HepG2 (cell line): ENCODE results near the gene BCL7A.

ENCODE experiments used
- ATF2 ChIP-seq: sonication (generic); formaldehyde crosslinking; IDR thresholded peaks from 2 replicates; pipeline ENCODE4 v1.4.0; 2020; ENCODE audit warnings: missing genetic modification reagents
- CBX1 ChIP-seq: IDR thresholded peaks from one replicate; pipeline ENCODE4 v1.6.1; 2016; ENCODE audit warnings: antibody characterized with exemption, low read depth
- CBX5 ChIP-seq: sonication (generic); formaldehyde crosslinking; IDR thresholded peaks from 2 replicates; pipeline ENCODE4 v1.4.0; 2020; ENCODE audit warnings: missing genetic modification reagents, borderline replicate concordance
- CEBPZ ChIP-seq: IDR thresholded peaks from 2 replicates; pipeline ENCODE4 v1.6.1; 2012; ENCODE audit warnings: low read length, improper control_type of control experiment
- DDIT3 ChIP-seq: sonication (generic); formaldehyde crosslinking; IDR thresholded peaks from 2 replicates; pipeline ENCODE4 v1.4.0; 2020; ENCODE audit warnings: mild to moderate bottlenecking, missing genetic modification reagents
- EP300 ChIP-seq, 3 experiments: sonication (generic) in 1 of 3; formaldehyde crosslinking in 1 of 3; IDR thresholded peaks; 2 replicates each; pipeline versions ENCODE4 v1.5.1 to v1.6.1; 2011 to 2020; ENCODE audit warnings: low read depth in 2 of 3, low read length in 2 of 3, borderline replicate concordance in 1 of 3, improper control_type of control experiment in 1 of 3, mild to moderate bottlenecking in 1 of 3, missing genetic modification reagents in 1 of 3, moderate library complexity in 1 of 3
- EZH2 ChIP-seq: conservative IDR thresholded peaks from 2 replicates; pipeline ENCODE4 v1.6.1; 2012; ENCODE audit warnings: mild to moderate bottlenecking, low read depth, low read length, moderate library complexity
- POLR2AphosphoS5 ChIP-seq: IDR thresholded peaks from 2 replicates; pipeline ENCODE4 v1.6.1; 2012; ENCODE audit warnings: low read depth, low read length
- TSC22D2 ChIP-seq: sonication (generic); formaldehyde crosslinking; IDR thresholded peaks from 2 replicates; pipeline ENCODE4 v1.5.1; 2020; ENCODE audit warnings: missing genetic modification reagents, mild to moderate bottlenecking, borderline replicate concordance
- ZNF326 ChIP-seq: sonication (generic); formaldehyde crosslinking; IDR thresholded peaks from 2 replicates; pipeline ENCODE4 v1.4.0; 2020; ENCODE audit warnings: missing genetic modification reagents, borderline replicate concordance

- TF ChIP-seq EP300 (IDR thresholded peaks at IDR 0.05; ENCODE audit: low read depth in 2 of 2, low read length in 2 of 2) = no peak
- no peak for TF ChIP-seq EP300 (CRISPR knock-in tag; IDR thresholded peaks at IDR 0.05; ENCODE audit: borderline replicate concordance)
- TF ChIP-seq TSC22D2 = no peak
- no peak for TF ChIP-seq CEBPZ
- no peak for TF ChIP-seq ZNF326
- no peak for TF ChIP-seq CBX5 (CRISPR knock-in tag)
- no peak for TF ChIP-seq EZH2
- TF ChIP-seq ATF2 (CRISPR knock-in tag) = no peak
- TF ChIP-seq CBX1 = no peak
- TF ChIP-seq POLR2AphosphoS5 = no peak
- TF ChIP-seq DDIT3 (CRISPR knock-in tag) = no peak
These were observed 47.4 kb upstream of the BCL7A start for GRCh38 chr12:121974026-121974985.
